Stimulated activated CD4-positive, alpha-beta T cell treated with anti-CD3 and anti-CD28 coated beads, Interleukin-15, amount 100 ng/mL, for 1 hour (primary cell): ENCODE measurements around the gene CGB2.
A peak's percentile ranks its signal among the peaks of the same experiment; 100 is the strongest.

Source experiments
- DNase-seq, 2 donors: peaks; one replicate each; pipeline ENCODE4 v3.0.0-alpha.2; 2020; ENCODE audit warnings: low read depth in 1 of 2, low spot score in 1 of 2

CGB2 gene

DNA sequence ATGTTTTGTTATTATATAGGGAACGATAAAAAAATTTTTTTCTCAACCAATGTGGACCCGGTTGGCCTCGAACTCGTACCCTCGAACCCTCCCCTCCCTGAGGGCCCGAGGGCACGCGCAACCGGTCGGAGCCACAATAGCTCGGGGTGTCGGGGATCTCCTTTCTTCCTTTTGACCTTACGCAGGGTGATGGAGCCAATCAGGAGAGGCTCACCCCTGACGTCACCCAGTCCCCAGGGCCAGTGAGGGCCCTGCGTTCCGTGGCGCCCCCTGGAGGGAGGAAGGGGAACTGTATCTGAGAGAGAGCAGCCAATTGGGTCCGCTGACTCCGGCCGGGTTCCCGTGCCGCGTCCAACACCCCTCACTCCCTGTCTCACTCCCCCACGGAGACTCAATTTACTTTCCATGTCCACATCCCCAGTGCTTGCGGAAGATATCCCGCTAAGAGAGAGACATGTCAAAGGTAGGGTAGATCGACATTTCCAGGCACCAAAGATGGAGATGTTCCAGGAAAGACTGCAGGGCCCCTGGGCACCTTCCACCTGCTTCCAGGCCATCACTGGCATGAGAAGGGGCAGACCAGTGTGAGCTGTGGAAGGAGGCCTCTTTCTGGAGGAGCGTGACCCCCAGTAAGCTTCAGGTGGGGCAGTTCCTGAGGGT lies at the start of gene CGB2:
CGB2 (plus strand) TSS at position 249 of the 660 bp plus-strand sequence; CDS start at position 455, 206 bp downstream.
- DNase-seq = peak in 1 of 2 donors; percentile 24

GRCh38 chr19:48982280-48982679 lies 49.4 kb upstream of the CGB2 start:
- DNase-seq = no peak

DNA sequence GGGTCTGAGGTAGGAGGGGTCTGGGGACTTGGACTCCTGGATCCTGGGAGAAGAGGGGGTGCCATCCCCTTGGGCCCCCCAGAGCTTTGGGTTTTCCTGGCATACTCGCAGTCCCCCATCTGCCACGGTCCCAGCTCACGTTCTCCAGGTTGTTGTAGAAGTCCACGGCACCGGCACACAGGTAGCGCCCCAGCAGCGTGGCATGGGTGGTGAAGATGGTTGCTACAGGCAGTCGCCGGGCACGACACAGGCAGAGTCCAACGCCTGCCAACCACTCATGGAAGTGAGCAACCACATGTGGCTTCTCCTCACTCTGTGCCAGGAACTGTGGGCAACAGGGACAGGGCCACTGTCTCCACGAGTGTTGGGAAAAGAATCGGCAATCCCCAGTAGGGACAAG lies 46.0 kb upstream of the CGB2 start:
- no peak for DNase-seq

DNA sequence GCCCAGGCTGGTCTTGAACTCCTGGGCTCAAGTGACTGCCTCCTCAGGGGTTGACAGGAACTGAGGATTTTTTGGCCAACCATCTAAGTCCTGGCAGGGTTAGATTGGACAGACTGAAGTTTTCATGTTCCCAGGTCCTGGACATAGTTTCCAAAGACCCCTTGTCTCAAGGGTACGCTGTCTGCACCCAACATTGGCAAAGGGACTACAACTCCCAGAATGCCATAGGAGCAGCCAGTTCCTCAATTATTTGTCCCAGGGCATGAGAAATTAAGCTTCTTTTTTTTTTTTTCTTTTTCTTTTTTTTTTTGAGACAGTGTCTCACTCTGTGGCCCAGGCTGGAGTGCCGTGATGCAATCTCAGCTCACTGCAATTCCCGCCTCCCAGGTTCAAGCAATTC lies 45.5 kb upstream of the CGB2 start:
- no peak for DNase-seq

DNA sequence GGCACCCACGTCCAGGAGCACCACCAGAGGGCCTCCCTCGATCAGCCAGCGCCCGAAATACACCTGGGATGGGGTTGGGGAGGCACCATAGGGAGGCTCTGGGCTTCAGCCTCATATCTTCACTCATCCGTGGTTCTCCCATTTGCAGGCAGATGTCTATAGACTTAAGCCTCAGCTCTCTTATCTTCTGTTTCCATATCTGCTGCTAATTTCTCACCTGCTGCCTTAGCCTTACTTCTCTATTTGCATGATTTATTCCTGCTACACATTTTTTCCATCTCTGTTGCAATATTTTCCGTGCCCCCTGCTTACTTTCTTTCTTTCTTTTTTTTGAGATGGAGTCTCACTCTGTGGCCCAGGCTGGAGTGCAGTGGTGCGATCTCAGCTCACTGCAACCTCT lies 44.4 kb upstream of the CGB2 start:
- DNase-seq = no peak

DNA sequence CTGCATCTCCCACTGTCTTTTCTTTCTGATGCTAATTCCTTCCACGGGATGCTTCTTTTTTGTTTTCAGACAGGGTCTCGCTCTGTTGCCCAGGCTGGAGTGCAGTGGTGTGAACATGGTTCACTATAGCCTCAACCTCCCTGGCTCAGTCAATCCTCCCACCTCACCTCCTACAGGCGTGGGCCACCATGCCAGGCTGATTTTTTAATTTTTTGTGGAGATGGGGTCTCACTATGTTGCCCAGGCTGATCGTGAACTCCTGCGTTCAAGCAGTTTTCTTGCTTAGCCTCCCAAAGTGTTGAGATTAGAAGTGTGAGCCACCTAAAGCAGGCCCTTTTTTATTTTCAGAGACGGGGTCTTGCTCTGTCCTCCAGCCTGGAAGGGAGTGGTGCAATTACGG lies 43.4 kb upstream of the CGB2 start:
- no peak for DNase-seq

DNA sequence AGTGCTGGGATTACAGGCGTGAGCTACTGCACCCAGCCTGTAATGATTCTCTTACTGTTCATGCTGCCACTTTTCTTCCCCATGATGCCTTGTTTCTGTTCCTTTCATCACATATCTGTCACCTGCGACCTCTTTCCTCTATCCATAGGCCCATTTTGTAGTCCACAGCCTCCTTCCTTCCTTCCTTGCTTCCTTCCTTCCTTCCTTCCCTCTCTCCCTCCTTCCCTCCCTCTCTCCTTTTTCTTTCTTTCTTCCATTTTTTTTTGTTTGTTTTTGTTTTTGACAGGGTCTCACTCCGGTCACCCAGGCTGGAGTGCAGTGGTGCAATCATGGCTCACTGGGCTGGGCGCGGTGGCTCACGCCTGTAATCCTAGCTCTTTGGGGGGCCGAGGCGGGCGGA lies 42.8 kb upstream of the CGB2 start:
- DNase-seq = no peak

GRCh38 chr19:48989701-48990291 lies 41.9 kb upstream of the CGB2 start:
- DNase-seq = no peak

- no peak for DNase-seq
These were observed 41.3 kb upstream of the CGB2 start for GRCh38 chr19:48990400-48990799.

GRCh38 chr19:48991011-48991609 lies 40.6 kb upstream of the CGB2 start:
- DNase-seq = no peak

DNA sequence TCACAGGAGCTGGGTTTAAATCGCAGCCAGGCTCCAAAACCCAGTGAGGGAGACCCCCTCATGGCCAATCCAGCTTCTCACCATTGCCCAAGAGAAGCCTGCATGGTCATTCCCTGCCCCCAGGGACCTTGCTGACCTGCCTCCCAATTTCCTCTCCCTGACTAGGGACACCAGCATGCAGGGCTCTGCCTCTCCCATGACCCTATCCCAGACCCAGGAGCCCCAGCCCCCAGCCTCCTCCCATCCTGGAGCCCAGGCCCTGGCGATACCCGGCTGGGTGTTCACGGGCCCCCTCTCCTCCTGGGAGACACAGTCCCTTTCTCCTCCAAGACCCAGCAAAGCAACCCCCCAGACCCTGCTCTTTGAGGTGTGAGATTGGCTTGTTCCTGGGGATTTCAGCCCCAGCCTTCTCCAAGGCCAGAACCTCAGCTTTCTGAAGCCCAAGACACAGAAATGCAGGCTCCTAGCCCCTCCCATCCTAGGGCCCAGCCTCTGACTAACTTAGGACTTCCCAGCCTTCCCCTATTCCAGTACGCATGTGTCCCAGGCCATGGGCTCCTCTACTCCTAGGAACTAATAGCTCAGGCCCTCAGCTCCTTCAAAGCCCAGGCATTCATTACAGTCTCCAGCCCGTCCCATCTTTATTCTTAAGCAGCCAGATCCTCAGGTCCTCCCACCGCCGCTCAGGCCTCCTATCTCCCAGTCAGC lies 39.7 kb upstream of the CGB2 start:
- DNase-seq = no peak

GRCh38 chr19:48992581-48993174 lies 39.0 kb upstream of the CGB2 start:
- DNase-seq = no peak

DNA sequence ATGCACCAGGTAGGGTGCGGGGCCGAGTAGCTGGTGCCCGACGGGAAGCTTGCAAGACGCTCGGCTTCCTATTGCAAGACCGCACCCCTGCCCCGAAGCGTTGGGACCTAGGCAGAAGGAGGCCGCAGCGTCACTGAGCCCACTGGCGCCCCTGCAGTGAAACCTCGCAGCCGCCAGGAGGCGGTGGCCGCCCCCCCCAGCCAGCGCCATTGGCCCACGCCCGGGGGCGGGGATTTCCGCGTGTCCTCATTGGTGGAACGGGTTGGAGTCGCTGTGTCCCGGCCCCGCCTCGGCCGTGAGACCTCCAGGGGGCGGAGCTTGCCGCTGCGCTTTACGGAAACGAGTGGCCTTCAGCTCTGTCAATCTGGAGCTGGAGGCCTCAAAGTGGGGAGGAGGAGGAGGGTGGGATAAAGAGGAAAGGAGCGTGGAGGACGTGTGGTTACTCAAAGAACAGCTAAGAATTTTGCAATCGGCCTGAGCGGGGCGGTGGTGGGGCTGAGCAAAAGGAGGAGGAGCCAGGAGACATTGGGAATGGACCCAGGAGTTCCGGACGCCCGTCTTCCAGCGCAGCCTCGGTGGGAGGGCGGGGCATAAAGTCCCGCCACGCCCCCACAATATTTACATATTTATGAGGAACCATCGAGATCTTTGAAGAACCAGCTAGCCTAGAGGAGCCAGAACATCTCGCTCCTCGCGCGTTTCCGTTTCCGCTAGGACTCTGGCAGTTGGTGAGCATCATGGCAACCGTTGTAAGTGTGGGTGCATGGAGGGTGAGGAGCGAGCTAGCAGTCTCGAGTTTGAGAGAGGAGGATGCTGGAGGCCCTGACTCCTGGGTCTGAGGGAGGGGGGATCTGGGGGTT lies 38.3 kb upstream of the CGB2 start, which contains the start of the genes GYS1 and RUVBL2:
GYS1 (minus strand) TSS at position 135 of the 860 bp plus-strand sequence. CDS start 197 bp downstream, outside the sequence.
RUVBL2 (plus strand) TSS at position 713 of the 860 bp plus-strand sequence; CDS start at position 738, 25 bp downstream.
- DNase-seq = peak; percentile 99

- DNase-seq = no peak
These were observed 37.7 kb upstream of the CGB2 start for GRCh38 chr19:48994035-48994386.

DNA sequence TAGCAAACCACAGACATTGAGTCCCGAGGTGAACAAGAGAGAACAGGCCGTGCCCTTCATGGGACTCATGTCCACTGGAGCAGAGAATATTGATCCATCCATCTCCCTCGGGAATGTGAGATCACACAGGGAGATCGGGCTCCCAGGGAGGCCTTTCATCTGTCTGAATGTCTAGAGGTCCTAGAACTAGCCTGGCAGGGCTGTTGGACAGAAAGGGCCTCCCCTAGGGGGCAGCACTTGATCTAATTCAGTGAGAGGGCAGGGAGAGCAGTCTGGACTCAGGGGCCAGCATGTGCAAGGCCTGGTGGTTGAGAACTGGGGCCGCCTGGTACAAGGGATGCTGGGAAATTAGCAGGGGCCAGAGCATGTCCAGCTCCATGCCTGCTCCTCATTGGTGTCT lies 33.7 kb upstream of the CGB2 start:
- peak in 1 of 2 donors; percentile 23 for DNase-seq

DNA sequence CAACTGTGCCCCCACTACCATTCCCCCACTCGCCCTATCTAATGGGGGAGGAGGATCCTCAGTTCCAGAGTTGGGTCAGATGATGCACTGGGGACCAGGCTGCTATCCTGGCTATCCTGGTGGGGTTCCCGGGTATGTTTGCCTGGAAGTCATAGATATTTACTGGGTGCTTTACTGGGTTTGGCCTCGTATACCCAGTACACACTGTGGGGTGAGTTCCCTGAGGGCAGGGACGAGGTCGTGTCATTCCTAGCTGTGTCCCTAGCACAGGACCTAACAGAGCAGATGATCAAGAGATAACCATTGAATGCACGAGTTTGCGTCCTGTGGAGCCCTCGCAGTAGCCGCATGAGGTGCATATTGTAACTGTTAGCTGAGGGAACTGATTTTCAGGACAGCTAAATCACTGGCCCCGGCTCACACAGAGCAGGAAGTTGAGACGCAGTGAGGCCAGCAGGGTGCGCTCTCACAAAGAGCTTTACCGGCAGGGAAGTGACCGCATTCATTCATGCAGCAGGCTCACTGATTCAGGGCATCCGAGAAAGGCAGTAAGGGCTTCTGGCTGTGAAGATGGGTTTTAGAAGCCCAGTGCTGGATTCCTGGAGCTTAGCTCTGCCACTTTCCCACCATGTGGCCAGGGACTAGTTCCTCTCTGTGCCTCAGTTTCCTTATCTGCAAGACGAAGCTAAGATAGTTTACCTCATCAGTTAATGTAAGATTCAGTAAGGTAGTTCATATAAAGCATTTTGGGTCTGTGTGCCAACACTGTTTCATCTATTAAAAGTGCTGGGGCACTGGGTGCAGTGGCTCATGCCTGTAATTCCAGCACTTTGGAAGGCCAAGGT lies 32.0 kb upstream of the CGB2 start:
- DNase-seq = peak; percentile 26 to 49

DNA sequence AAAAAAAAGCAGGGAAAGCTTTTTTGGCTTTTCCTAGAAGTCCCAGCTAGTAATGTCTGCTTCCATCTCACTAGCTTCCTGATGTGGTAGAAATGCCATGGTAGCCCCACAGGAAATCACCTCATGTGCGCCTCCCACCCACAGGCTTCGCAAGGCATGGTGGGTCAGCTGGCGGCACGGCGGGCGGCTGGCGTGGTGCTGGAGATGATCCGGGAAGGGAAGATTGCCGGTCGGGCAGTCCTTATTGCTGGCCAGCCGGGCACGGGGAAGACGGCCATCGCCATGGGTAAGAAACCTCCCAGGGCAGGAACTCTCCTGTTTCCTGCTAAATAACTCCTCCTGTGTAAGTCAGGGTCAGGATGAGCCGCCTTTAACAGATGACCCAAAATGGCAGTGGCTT lies 27.6 kb upstream of the CGB2 start:
- DNase-seq = no peak

DNA sequence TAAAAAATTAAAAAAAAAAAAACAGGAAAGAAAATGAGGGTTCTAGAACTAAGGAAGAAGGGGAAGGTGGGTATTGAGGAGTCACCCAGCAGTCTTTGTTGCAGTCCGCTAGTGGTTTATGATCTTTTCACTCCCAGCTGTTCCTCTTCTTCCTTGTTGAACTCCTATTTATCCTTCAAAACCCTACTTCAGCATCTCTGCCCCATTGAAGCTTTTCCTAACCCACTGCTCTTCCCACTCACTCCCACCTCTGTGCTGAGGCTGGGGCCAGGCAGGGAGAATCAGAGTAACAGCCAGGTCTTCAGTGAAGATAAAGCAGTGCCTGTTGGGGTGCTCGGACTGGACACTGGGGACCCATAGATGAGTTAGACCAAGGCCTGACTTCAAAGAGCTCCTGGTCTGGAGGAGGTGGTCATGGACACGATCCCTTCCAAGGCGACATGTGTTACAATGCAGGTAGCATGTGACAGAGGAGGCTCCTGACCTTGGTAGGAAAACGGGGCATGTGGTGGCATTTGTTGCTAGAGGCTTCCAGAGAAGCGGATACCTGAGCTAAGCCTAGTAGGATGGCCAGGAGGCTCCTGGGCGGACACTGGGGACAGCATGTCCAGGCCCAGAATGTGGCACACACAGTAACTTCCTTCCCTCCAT lies 26.6 kb upstream of the CGB2 start:
- no peak for DNase-seq

GRCh38 chr19:49006905-49007304 lies 24.8 kb upstream of the CGB2 start:
- DNase-seq = no peak
